ENCODE data around the gene EIF5A. TPM values are rescaled to one million over a fixed set of nuclear protein-coding genes. Genes with fewer than 3 reads are reported as not detected.

The EIF5A gene
- total RNA-seq, 1 experiment from 2014 or later, result 1,090 TPM

GRCh38 chr17:7355053-7355452 lies 47.6 kb downstream of the EIF5A start, which contains the start of gene TMEM95:
Gene TMEM95, plus strand, starts transcription at chr17:7355156. Its CDS starts 49 bp downstream, at chr17:7355205.
- no peak for DNase-seq (ENCODE audit: low read depth)

GRCh38 chr17:7355573-7355972 lies 48.1 kb downstream of the EIF5A start:
- no peak for DNase-seq (ENCODE audit: low read depth)

GRCh38 chr17:7356072-7356549 lies 48.7 kb downstream of the EIF5A start:
- peak; percentile 86 for DNase-seq (ENCODE audit: low read depth)

- DNase-seq (ENCODE audit: low read depth), result no peak
Observed at GRCh38 chr17:7356756-7357155, 49.3 kb downstream of the EIF5A start.

GRCh38 chr17:7357381-7357780 lies 50.0 kb downstream of the EIF5A start:
- DNase-seq (ENCODE audit: low read depth), result no peak

GRCh38 chr17:7361906-7362305 lies 54.5 kb downstream of the EIF5A start:
- DNase-seq (ENCODE audit: low read depth), result no peak

Other genes with a start within 250 kb of the EIF5A start
- not detected in 2 replicates for gene CLEC10A, start 227.4 kb upstream of the EIF5A start, total RNA-seq (2014; rRNA removed; shearing (Covaris generic))
- not detected in 2 replicates for gene ASGR2, start 192.8 kb upstream of the EIF5A start, total RNA-seq (2014; rRNA removed; shearing (Covaris generic))
- gene ASGR1, start 128.3 kb upstream of the EIF5A start, total RNA-seq (2014; rRNA removed; shearing (Covaris generic)), result 0.29 and 1.2 TPM in 2 replicates
- 3.1 and 4.4 TPM in 2 replicates for gene DLG4, start 87.8 kb upstream of the EIF5A start, total RNA-seq (2014; rRNA removed; shearing (Covaris generic))
- 306 and 420 TPM in 2 replicates for gene ACADVL, start 87.7 kb upstream of the EIF5A start, total RNA-seq (2014; rRNA removed; shearing (Covaris generic))
- gene DVL2, start 73.1 kb upstream of the EIF5A start, total RNA-seq (2014; rRNA removed; shearing (Covaris generic)), result 22.2 and 42.7 TPM in 2 replicates
- gene PHF23, start 68.2 kb upstream of the EIF5A start, total RNA-seq (2014; rRNA removed; shearing (Covaris generic)), result 44.5 and 54.8 TPM in 2 replicates
- 108 and 113 TPM in 2 replicates for gene GABARAP, start 65.2 kb upstream of the EIF5A start, total RNA-seq (2014; rRNA removed; shearing (Covaris generic))
- 25.5 and 27.6 TPM in 2 replicates for gene CTDNEP1, start 55.9 kb upstream of the EIF5A start, total RNA-seq (2014; rRNA removed; shearing (Covaris generic))
- gene ELP5, start 55.4 kb upstream of the EIF5A start, total RNA-seq (2014; rRNA removed; shearing (Covaris generic)), result 34.9 and 50.3 TPM in 2 replicates
- not detected in 2 replicates for gene CLDN7, start 45.1 kb upstream of the EIF5A start, total RNA-seq (2014; rRNA removed; shearing (Covaris generic))
- gene SLC2A4, start 25.9 kb upstream of the EIF5A start, total RNA-seq (2014; rRNA removed; shearing (Covaris generic)), result 0.06 TPM in 1 of 2 replicates, not detected in the other
- gene YBX2, start 13.0 kb upstream of the EIF5A start, total RNA-seq (2014; rRNA removed; shearing (Covaris generic)), result 0.15 and 2.4 TPM in 2 replicates
- 84.3 and 91.6 TPM in 2 replicates for gene GPS2, start 7.7 kb downstream of the EIF5A start, total RNA-seq (2014; rRNA removed; shearing (Covaris generic))
- 15.3 and 17.0 TPM in 2 replicates for gene NEURL4, start 21.7 kb downstream of the EIF5A start, total RNA-seq (2014; rRNA removed; shearing (Covaris generic))
- gene ACAP1, start 28.9 kb downstream of the EIF5A start, total RNA-seq (2014; rRNA removed; shearing (Covaris generic)), result 2.7 TPM in 1 of 2 replicates, not detected in the other
- gene KCTD11, start 44.5 kb downstream of the EIF5A start, total RNA-seq (2014; rRNA removed; shearing (Covaris generic)), result 2.1 and 3.7 TPM in 2 replicates
- gene TMEM95, start 47.5 kb downstream of the EIF5A start, total RNA-seq (2014; rRNA removed; shearing (Covaris generic)), result not detected in 2 replicates
- 2.6 and 4.5 TPM in 2 replicates for gene TNK1, start 73.5 kb downstream of the EIF5A start, total RNA-seq (2014; rRNA removed; shearing (Covaris generic))
- gene PLSCR3, start 86.9 kb downstream of the EIF5A start, total RNA-seq (2014; rRNA removed; shearing (Covaris generic)), result 14.1 TPM in 2 replicates
- 43.7 and 68.8 TPM in 2 replicates for gene TMEM256, start 96.5 kb downstream of the EIF5A start, total RNA-seq (2014; rRNA removed; shearing (Covaris generic))
- gene NLGN2, start 100.2 kb downstream of the EIF5A start, total RNA-seq (2014; rRNA removed; shearing (Covaris generic)), result 1.4 and 1.9 TPM in 2 replicates
- not detected in 2 replicates for gene SPEM1, start 112.7 kb downstream of the EIF5A start, total RNA-seq (2014; rRNA removed; shearing (Covaris generic))
- gene SPEM2, start 118.0 kb downstream of the EIF5A start, total RNA-seq (2014; rRNA removed; shearing (Covaris generic)), result not detected in 2 replicates
- gene SPEM3, start 121.2 kb downstream of the EIF5A start, total RNA-seq (2014; rRNA removed; shearing (Covaris generic)), result not detected in 2 replicates
- 2.3 and 6.6 TPM in 2 replicates for gene TMEM102, start 127.8 kb downstream of the EIF5A start, total RNA-seq (2014; rRNA removed; shearing (Covaris generic))
- gene FGF11, start 131.9 kb downstream of the EIF5A start, total RNA-seq (2014; rRNA removed; shearing (Covaris generic)), result 1.5 and 3.0 TPM in 2 replicates
- gene CHRNB1, start 137.4 kb downstream of the EIF5A start, total RNA-seq (2014; rRNA removed; shearing (Covaris generic)), result 7.0 and 8.6 TPM in 2 replicates
- 6.1 and 6.5 TPM in 2 replicates for gene ZBTB4, start 172.0 kb downstream of the EIF5A start, total RNA-seq (2014; rRNA removed; shearing (Covaris generic))
- 0.06 TPM in 1 of 2 replicates, not detected in the other for gene SLC35G6, start 173.8 kb downstream of the EIF5A start, total RNA-seq (2014; rRNA removed; shearing (Covaris generic))
- 56.2 and 74.4 TPM in 2 replicates for gene POLR2A, start 176.7 kb downstream of the EIF5A start, total RNA-seq (2014; rRNA removed; shearing (Covaris generic))
- 1.6 and 6.4 TPM in 2 replicates for gene TNFSF12, start 241.4 kb downstream of the EIF5A start, total RNA-seq (2014; rRNA removed; shearing (Covaris generic))